Right lobe of liver (tissue), 6 donors: ENCODE results near the gene KCNMA1. TPM values are rescaled to one million over a fixed set of nuclear protein-coding genes. Genes with fewer than 3 reads are reported as not detected.

ENCODE experiments used
- ATAC-seq, 4 donors: fragments of 200-7000 bp; cut with Tn5 transposase; one replicate each; pipeline ENCODE4 v1.9.1; 2020; ENCODE audit warnings: mild to moderate bottlenecking in 4 of 4, moderate library complexity in 4 of 4
- DNase-seq, 3 donors: peaks; one replicate each; pipeline ENCODE4 v3.0.0-alpha.2; 2020
- H3K27ac ChIP-seq, 3 donors: fragments of 200-600 bp; one replicate each; pipeline ENCODE4 v1.8.0; 2022
- H3K27me3 ChIP-seq, 2 donors: fragments of 200-600 bp; one replicate each; pipeline ENCODE4 v1.8.0; 2022
- H3K36me3 ChIP-seq, 4 donors: fragments of 200-600 bp; sonication (generic) in 1 of 4; one replicate each; pipeline versions ENCODE4 v1.5.1 to v1.8.0; 2017 to 2022; ENCODE audit warnings: control low read depth in 1 of 4
- H3K4me1 ChIP-seq, 4 donors: fragments of 200-600 bp; sonication (generic) in 1 of 4; one replicate each; pipeline versions ENCODE4 v1.5.1 to v1.8.0; 2017 to 2022; ENCODE audit warnings: control low read depth in 1 of 4
- H3K4me3 ChIP-seq, 3 donors: fragments of 200-600 bp; one replicate each; pipeline ENCODE4 v1.8.0; 2022
- H3K9me3 ChIP-seq, 4 donors: fragments of 200-600 bp; sonication (generic) in 1 of 4; one replicate each; pipeline versions ENCODE4 v1.5.1 to v1.8.0; 2017 to 2022; ENCODE audit warnings: control low read depth in 1 of 4
- CTCF ChIP-seq, 4 donors: fragments of 200-600 bp in 3 of 4; fragments of 450-650 bp in 1 of 4; IDR thresholded peaks; one replicate each; pipeline versions ENCODE4 v1.5.1 to v1.8.0; 2016 to 2022; ENCODE audit warnings: antibody characterized with exemption in 4 of 4, mild to moderate bottlenecking in 2 of 4
- POLR2A ChIP-seq: fragments of 450-650 bp; IDR thresholded peaks from one replicate; pipeline ENCODE4 v1.6.1; 2017; ENCODE audit warnings: antibody characterized with exemption, mild to moderate bottlenecking
- WGBS: methylation state at CpG from one replicate; pipeline ENCODE4 v1.1.6; 2018; ENCODE audit warnings: low coverage, low lambda C conversion rate; ENCODE audit not compliant: insufficient coverage; ENCODE audit errors: missing lambda C conversion rate; 5-methylcytosine and 5-hydroxymethylcytosine counted together
- intact Hi-C, 2 donors: fragments of 100-400 bp; cut with DNase I; formaldehyde crosslinking; loops; one replicate each; pipeline versions ENCODE4 v1.11.2 to v1.14.1; 2022
- total RNA-seq, 6 experiments: library from RNA; depleted of rRNA in 2 of 6; stranded (reverse); fragments of >200 nt in 2 of 6; fragmentation: NEBNext Ultra II Directional in 3 of 6; extraction: Animal tissue kit (Norgen Biotek cat#: 25700) in 3 of 6; gene quantifications; one replicate each; pipeline versions ENCODE4 v1.1.0 to v1.2.4, GENCODE V29; 2016 to 2023
- donor health status: DM: no; HTN: yes; CAD: no.
- donor health status: DM: no; HTN: no; CAD: no.
- donor health status: DM: no; HTN: no; CAD: no.
- donor health status: DM: no; HTN: yes; CAD: no.
- donor health status: DM: no; HTN: yes; CAD: no.

Gene KCNMA1
- total RNA-seq, 6 experiments from 2014 or later, result 5.7 to 48.0 (median 15.1) TPM

GRCh38 chr10:77042706-77043419 is 594.7 kb downstream of the KCNMA1 start:
- Histone ChIP-seq H3K36me3 (no peaks in the 10 kb centered on the region), H3K4me3 (no peak overlapping the region), H3K27ac (no peak overlapping the region), H3K4me1 (no peaks in the 10 kb centered on the region), H3K27me3 (no peaks in the 10 kb centered on the region), H3K9me3 (no peaks in the 10 kb centered on the region)
- TF ChIP-seq CTCF (IDR thresholded peaks at IDR 0.05) (no peak), POLR2A (no peak)
- DNase-seq (no peak), ATAC-seq (no peak)
- WGBS, result 82% methylated on average over 4 of the region's 4 CpGs
- intact Hi-C loops, result no loop called here

GRCh38 chr10:77041636-77042258 is 595.9 kb downstream of the KCNMA1 start:
- Histone ChIP-seq H3K36me3 (no peaks in the 10 kb centered on the region), H3K27ac (no peak overlapping the region), H3K4me1 (peaks cover 0 to 5% (median 0%) of the 10 kb centered on the region in 4 donors), H3K27me3 (no peaks in the 10 kb centered on the region), H3K9me3 (no peaks in the 10 kb centered on the region), H3K4me3 (no peak overlapping the region)
- intact Hi-C loops, result no loop called here
- no peak for TF ChIP-seq POLR2A
- no peak for TF ChIP-seq CTCF (IDR thresholded peaks at IDR 0.05)
- DNase-seq (no peak), ATAC-seq (peak in 3 of 4 donors; percentile 44 to 55 (median 48))
- 35% methylated on average over 2 of the region's 4 CpGs for WGBS

- Histone ChIP-seq H3K9me3 (no peaks in the 10 kb centered on the region), H3K36me3 (no peaks in the 10 kb centered on the region), H3K27me3 (no peaks in the 10 kb centered on the region), H3K4me1 (peaks cover 0 to 14% (median 0%) of the 10 kb centered on the region in 4 donors), H3K4me3 (no peak overlapping the region), H3K27ac (no peak overlapping the region)
- intact Hi-C loops, result no loop called here
- TF ChIP-seq CTCF (IDR thresholded peaks at IDR 0.05) (no peak), POLR2A (no peak)
- 91% methylated on average over 4 of the region's 4 CpGs for WGBS
- ATAC-seq, result no peak
- DNase-seq, result no peak
Measured at GRCh38 chr10:77038407-77038806, 599.2 kb downstream of the KCNMA1 start.

- intact Hi-C loops, result no loop called here
- H3K27ac ChIP-seq, result peak overlapping the region in 1 of 3 donors; percentile 41
- H3K36me3 ChIP-seq, result no peaks in the 10 kb centered on the region
- H3K9me3 ChIP-seq, result no peaks in the 10 kb centered on the region
- no peak for DNase-seq
- 83% methylated on average over 5 of the region's 8 CpGs for WGBS
- peak in 1 of 4 donors; percentile 13 for ATAC-seq
- peaks cover 0 to 15% (median 0%) of the 10 kb centered on the region in 4 donors for H3K4me1 ChIP-seq
- H3K27me3 ChIP-seq, result no peaks in the 10 kb centered on the region
- no peak overlapping the region for H3K4me3 ChIP-seq
- TF ChIP-seq POLR2A, result no peak
- TF ChIP-seq CTCF (IDR thresholded peaks at IDR 0.05), result no peak
Measured at GRCh38 chr10:77037735-77038403, 599.7 kb downstream of the KCNMA1 start.
